Keratinocyte (primary cell): ENCODE data around the gene EYA3. TPM values are rescaled to one million over a fixed set of nuclear protein-coding genes. Genes with fewer than 3 reads are reported as not detected.

Experiments
- DNase-seq: peaks from one replicate; pipeline ENCODE4 v3.0.0-alpha.2; 2011; ENCODE audit warnings: low read depth, missing footprints, low spot score
- FAIRE-seq: peaks from 2 replicates; lab custom pipeline; 2011; peaks lifted over from hg19 to GRCh38; lab: Jason Lieb, UNC
- H2AFZ ChIP-seq: 2 replicates; pipeline ENCODE4 v1.6.0; 2012; ENCODE audit warnings: low read length, control low read depth, inconsistent platforms; ENCODE audit not compliant: control insufficient read depth
- H3K27ac ChIP-seq: 2 replicates; pipeline ENCODE4 v1.5.1; 2011; ENCODE audit warnings: low read length; ENCODE audit not compliant: control insufficient read depth, insufficient read depth
- H3K27me3 ChIP-seq: 3 replicates; pipeline ENCODE4 v1.6.0; 2011; ENCODE audit warnings: low read length; ENCODE audit not compliant: control insufficient read depth, insufficient read depth; ENCODE audit errors: extremely low read depth
- H3K36me3 ChIP-seq, 2 experiments: 2 replicates in 1 of 2; 3 replicates in 1 of 2; pipeline ENCODE4 v1.5.1; 2011; ENCODE audit warnings: low read length in 2 of 2, mild to moderate bottlenecking in 1 of 2; ENCODE audit not compliant: control insufficient read depth in 2 of 2, insufficient read depth in 2 of 2; ENCODE audit errors: extremely low read depth in 1 of 2
- H3K4me1 ChIP-seq: 3 replicates; pipeline ENCODE4 v1.5.1; 2011; ENCODE audit warnings: low read length; ENCODE audit not compliant: control insufficient read depth, insufficient read depth; ENCODE audit errors: extremely low read depth
- H3K4me2 ChIP-seq: 3 replicates; pipeline ENCODE4 v1.6.0; 2011; ENCODE audit warnings: low read depth, low read length; ENCODE audit not compliant: control insufficient read depth, insufficient read depth; ENCODE audit errors: extremely low read depth
- H3K4me3 ChIP-seq, 3 experiments: fragments of 200-600 bp in 1 of 3; sonication (generic) in 1 of 3; 2 replicates in 2 of 3; 3 replicates in 1 of 3; pipeline ENCODE4 v1.5.1; 2011 to 2016; ENCODE audit warnings: low read length in 3 of 3, mild to moderate bottlenecking in 3 of 3, control low read depth in 2 of 3, inconsistent platforms in 1 of 3, low read depth in 1 of 3, mixed read lengths in 1 of 3, mixed run types in 1 of 3, moderate library complexity in 1 of 3; ENCODE audit not compliant: control insufficient read depth in 2 of 3, insufficient read depth in 2 of 3; ENCODE audit errors: extremely low read depth in 1 of 3
- H3K79me2 ChIP-seq: 2 replicates; pipeline ENCODE4 v1.6.0; 2012; ENCODE audit warnings: low read length; ENCODE audit not compliant: control insufficient read depth, insufficient read depth
- H3K9ac ChIP-seq: 3 replicates; pipeline ENCODE4 v1.6.0; 2011; ENCODE audit warnings: low read length; ENCODE audit not compliant: control insufficient read depth, insufficient read depth; ENCODE audit errors: extremely low read depth
- H3K9me1 ChIP-seq: 3 replicates; pipeline ENCODE4 v1.6.0; 2011; ENCODE audit warnings: low read length; ENCODE audit not compliant: control insufficient read depth, insufficient read depth; ENCODE audit errors: extremely low read depth
- H3K9me3 ChIP-seq: 2 replicates; pipeline ENCODE4 v1.5.1; 2012; ENCODE audit warnings: low read depth, low read length; ENCODE audit not compliant: control insufficient read depth
- H4K20me1 ChIP-seq: 3 replicates; pipeline ENCODE4 v1.6.0; 2011; ENCODE audit warnings: low read length; ENCODE audit not compliant: control insufficient read depth, insufficient read depth; ENCODE audit errors: extremely low read depth
- EZH2 ChIP-seq: IDR thresholded peaks from one replicate; pipeline ENCODE4 v1.6.1; 2012; ENCODE audit warnings: inconsistent platforms, mild to moderate bottlenecking, low read length, moderate library complexity
- dilution Hi-C: fragments of 300-500 bp; cut with MboI; formaldehyde crosslinking; loops from one replicate; pipeline ENCODE4 v1.7.0; 2020; ENCODE audit warnings: low sequenced_read_pairs; ENCODE audit not compliant: extremely low pct_ligation_motif_present
- polyA plus RNA-seq, 5 experiments: library from polyadenylated mRNA; depleted of rRNA in 3 of 5; stranded (reverse) in 3 of 5; stranded (forward) in 1 of 5; unstranded in 1 of 5; fragments of >200 nt; gene quantifications; 1 replicate in 1 of 5; 2 replicates in 3 of 5; 3 replicates in 1 of 5; pipeline versions ENCODE4 v1.2.1 to v1.2.3, GENCODE V29; 2011 to 2012; ENCODE audit warnings: missing spikeins in 2 of 5, low read depth in 1 of 5, low replicate concordance in 1 of 5
- TF ChIP-seq, protein P1 (sequence below), 3 experiments: IDR thresholded peaks in 1 of 3; conservative IDR thresholded peaks in 1 of 3; optimal IDR thresholded peaks in 1 of 3; 2 replicates in 2 of 3; 3 replicates in 1 of 3; pipeline versions ENCODE3 to v1.5.1; 2011; ENCODE audit warnings: low read length in 3 of 3, mild to moderate bottlenecking in 3 of 3, moderate library complexity in 2 of 3, control low read depth in 1 of 3, inconsistent platforms in 1 of 3; ENCODE audit not compliant: insufficient read depth in 2 of 3; ENCODE audit errors: extremely low read depth in 1 of 3

The EYA3 gene
- polyA plus RNA-seq, 1 donor (not counting 4 experiments of a cell fraction or from before 2014, with no cell fraction given), result 17.6 TPM

- H2AFZ ChIP-seq, result no peak overlapping the region
- no peak for FAIRE-seq
- dilution Hi-C loops, result no loop called here
- H3K36me3 ChIP-seq, result peaks cover 3 to 5% of the 10 kb centered on the region in 2 experiments
- no peaks in the 10 kb centered on the region for H3K9me1 ChIP-seq
- H3K9ac ChIP-seq, result no peak overlapping the region
- TF ChIP-seq, protein P1, sequence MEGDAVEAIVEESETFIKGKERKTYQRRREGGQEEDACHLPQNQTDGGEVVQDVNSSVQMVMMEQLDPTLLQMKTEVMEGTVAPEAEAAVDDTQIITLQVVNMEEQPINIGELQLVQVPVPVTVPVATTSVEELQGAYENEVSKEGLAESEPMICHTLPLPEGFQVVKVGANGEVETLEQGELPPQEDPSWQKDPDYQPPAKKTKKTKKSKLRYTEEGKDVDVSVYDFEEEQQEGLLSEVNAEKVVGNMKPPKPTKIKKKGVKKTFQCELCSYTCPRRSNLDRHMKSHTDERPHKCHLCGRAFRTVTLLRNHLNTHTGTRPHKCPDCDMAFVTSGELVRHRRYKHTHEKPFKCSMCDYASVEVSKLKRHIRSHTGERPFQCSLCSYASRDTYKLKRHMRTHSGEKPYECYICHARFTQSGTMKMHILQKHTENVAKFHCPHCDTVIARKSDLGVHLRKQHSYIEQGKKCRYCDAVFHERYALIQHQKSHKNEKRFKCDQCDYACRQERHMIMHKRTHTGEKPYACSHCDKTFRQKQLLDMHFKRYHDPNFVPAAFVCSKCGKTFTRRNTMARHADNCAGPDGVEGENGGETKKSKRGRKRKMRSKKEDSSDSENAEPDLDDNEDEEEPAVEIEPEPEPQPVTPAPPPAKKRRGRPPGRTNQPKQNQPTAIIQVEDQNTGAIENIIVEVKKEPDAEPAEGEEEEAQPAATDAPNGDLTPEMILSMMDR (optimal IDR thresholded peaks at IDR 0.05 in 1 of 3, IDR thresholded peaks at IDR 0.05 in 1 of 3, conservative IDR thresholded peaks at IDR 0.05 in 1 of 3; ENCODE audit: extremely low read depth in 1 of 3, insufficient read depth in 2 of 3, low read length in 3 of 3), result no peak
- no peak for TF ChIP-seq EZH2
- no peak for DNase-seq
- H3K4me3 ChIP-seq, result no peak overlapping the region
- H3K79me2 ChIP-seq, result no peaks in the 10 kb centered on the region
- H3K27ac ChIP-seq, result no peak overlapping the region
- no peaks in the 10 kb centered on the region for H3K9me3 ChIP-seq
- H3K4me2 ChIP-seq, result no peak overlapping the region
- H3K27me3 ChIP-seq, result no peaks in the 10 kb centered on the region
- H3K4me1 ChIP-seq, result no peaks in the 10 kb centered on the region
- H4K20me1 ChIP-seq, result no peaks in the 10 kb centered on the region
Observed at GRCh38 chr1:28050776-28051175, 37.6 kb downstream of the EYA3 start.

GRCh38 chr1:28046716-28047115, 41.7 kb downstream of the EYA3 start:
- no peaks in the 10 kb centered on the region for H3K4me1 ChIP-seq
- dilution Hi-C loops, result no loop called here
- no peaks in the 10 kb centered on the region for H3K9me1 ChIP-seq
- peaks cover 5 to 8% of the 10 kb centered on the region in 2 experiments for H3K36me3 ChIP-seq
- FAIRE-seq, result no peak
- H3K79me2 ChIP-seq, result no peaks in the 10 kb centered on the region
- H3K27ac ChIP-seq, result no peak overlapping the region
- H3K4me3 ChIP-seq, result no peak overlapping the region
- no peak for DNase-seq
- H3K9me3 ChIP-seq, result no peaks in the 10 kb centered on the region
- H4K20me1 ChIP-seq, result no peaks in the 10 kb centered on the region
- TF ChIP-seq EZH2, result no peak
- TF ChIP-seq, protein P1 (optimal IDR thresholded peaks at IDR 0.05 in 1 of 3, IDR thresholded peaks at IDR 0.05 in 1 of 3, conservative IDR thresholded peaks at IDR 0.05 in 1 of 3; ENCODE audit: extremely low read depth in 1 of 3, insufficient read depth in 2 of 3, low read length in 3 of 3), result no peak
- H3K9ac ChIP-seq, result no peak overlapping the region
- H2AFZ ChIP-seq, result no peak overlapping the region
- H3K4me2 ChIP-seq, result no peak overlapping the region
- H3K27me3 ChIP-seq, result no peaks in the 10 kb centered on the region
